OCI-LY7 (cell line): ENCODE data around the gene LPP. TPM values are rescaled to one million over a fixed set of nuclear protein-coding genes. Genes with fewer than 3 reads are reported as not detected.

Source experiments
- BruUV-seq: library from RNA; stranded (reverse); fragments of 400-500 nt; replicated peaks from 2 replicates; lab custom pipeline; 2021; lab: Mats Ljungman, UMichigan
- CTCF ChIA-PET: fragments of 300-600 bp; sonication (Branson Sonifier 250); formaldehyde crosslinking; loops from one replicate; lab custom pipeline; 2022; ENCODE audit warnings: antibody characterized with exemption; ENCODE audit not compliant: unreplicated experiment; lab: Charles Lee
- POLR2A ChIA-PET: fragments of 300-600 bp; sonication (Branson Sonifier 250); formaldehyde crosslinking; loops from one replicate; lab custom pipeline; 2022; ENCODE audit warnings: antibody characterized with exemption; lab: Charles Lee
- DNase-seq: peaks from one replicate; pipeline ENCODE4 v3.0.0-alpha.2; 2015; ENCODE audit warnings: low spot score
- H2AFZ ChIP-seq: fragments of 200-600 bp; sonication (generic), shearing (Covaris generic); 2 replicates; pipeline ENCODE4 v1.6.1; 2014; ENCODE audit warnings: mild to moderate bottlenecking, antibody characterized with exemption, low read length, moderate library complexity
- H3K27ac ChIP-seq: fragments of 200-600 bp; sonication (generic); 2 replicates; pipeline ENCODE4 v1.5.1; 2014; ENCODE audit warnings: mixed run types, low read depth, mild to moderate bottlenecking, moderate library complexity, low read length, inconsistent platforms; ENCODE audit not compliant: poor library complexity, severe bottlenecking
- H3K36me3 ChIP-seq: fragments of 200-600 bp; sonication (generic); 2 replicates; pipeline ENCODE4 v1.6.1; 2014; ENCODE audit warnings: mild to moderate bottlenecking, antibody characterized with exemption, low read length, moderate library complexity, mixed read lengths; ENCODE audit not compliant: insufficient read depth
- H3K4me1 ChIP-seq: fragments of 200-600 bp; sonication (generic); 2 replicates; pipeline ENCODE4 v1.5.1; 2014; ENCODE audit warnings: mild to moderate bottlenecking, low read length; ENCODE audit not compliant: insufficient read depth, poor library complexity, severe bottlenecking
- H3K4me2 ChIP-seq: fragments of 200-600 bp; sonication (generic); 2 replicates; pipeline ENCODE4 v1.6.1; 2014; ENCODE audit warnings: mild to moderate bottlenecking, low read length
- H3K4me3 ChIP-seq: fragments of 200-600 bp; sonication (generic); 2 replicates; pipeline ENCODE4 v1.5.1; 2014; ENCODE audit warnings: mild to moderate bottlenecking, low read depth, low read length; ENCODE audit not compliant: poor library complexity, severe bottlenecking
- H3K79me2 ChIP-seq: fragments of 200-600 bp; sonication (generic); 2 replicates; pipeline ENCODE4 v1.6.1; 2016; ENCODE audit warnings: low read depth, mild to moderate bottlenecking, low read length, moderate library complexity, mixed read lengths; ENCODE audit not compliant: insufficient read depth
- H3K9me2 ChIP-seq: fragments of 200-600 bp; sonication (generic); 2 replicates; pipeline ENCODE4 v1.6.1; 2016; ENCODE audit warnings: mild to moderate bottlenecking, low read length, mixed read lengths; ENCODE audit not compliant: insufficient read depth
- H3K9me3 ChIP-seq: fragments of 200-600 bp; sonication (generic); 2 replicates; pipeline ENCODE4 v1.6.1; 2014; ENCODE audit warnings: mild to moderate bottlenecking, mixed run types, low read length, mixed read lengths
- H4K20me1 ChIP-seq: fragments of 200-600 bp; sonication (generic); 2 replicates; pipeline ENCODE4 v1.6.1; 2014; ENCODE audit warnings: mild to moderate bottlenecking, antibody characterized with exemption, low read length, moderate library complexity, mixed read lengths; ENCODE audit not compliant: insufficient read depth
- EZH2phosphoT487 ChIP-seq: fragments of 200-600 bp; sonication (generic); IDR thresholded peaks from 2 replicates; pipeline ENCODE4 v1.6.1; 2018; ENCODE audit warnings: low read depth, borderline replicate concordance, mild to moderate bottlenecking, mixed run types, antibody characterized with exemption, low read length, moderate library complexity, mixed read lengths
- intact Hi-C: fragments of 100-400 bp; cut with micrococcal nuclease; formaldehyde crosslinking; loops from one replicate; pipeline ENCODE4 v1.10.0; 2022; ENCODE audit not compliant: unreplicated experiment
- total RNA-seq, 2 experiments: library from RNA; depleted of rRNA in 1 of 2; stranded (reverse); fragments of >200 nt in 1 of 2; shearing (Covaris generic) in 1 of 2; gene quantifications; 2 replicates each; pipeline ENCODE4 v1.2.3, GENCODE V29; 2014 to 2022
- TF ChIP-seq, protein P1 (sequence below): fragments of 200-600 bp; sonication (generic); conservative IDR thresholded peaks from 2 replicates; pipeline ENCODE4 v1.5.1; 2014; ENCODE audit warnings: mild to moderate bottlenecking, antibody characterized with exemption, low read length, moderate library complexity, mixed read lengths

LPP gene
- total RNA-seq, 2 experiments from 2014 or later, result 10.9 to 119 TPM

DNA sequence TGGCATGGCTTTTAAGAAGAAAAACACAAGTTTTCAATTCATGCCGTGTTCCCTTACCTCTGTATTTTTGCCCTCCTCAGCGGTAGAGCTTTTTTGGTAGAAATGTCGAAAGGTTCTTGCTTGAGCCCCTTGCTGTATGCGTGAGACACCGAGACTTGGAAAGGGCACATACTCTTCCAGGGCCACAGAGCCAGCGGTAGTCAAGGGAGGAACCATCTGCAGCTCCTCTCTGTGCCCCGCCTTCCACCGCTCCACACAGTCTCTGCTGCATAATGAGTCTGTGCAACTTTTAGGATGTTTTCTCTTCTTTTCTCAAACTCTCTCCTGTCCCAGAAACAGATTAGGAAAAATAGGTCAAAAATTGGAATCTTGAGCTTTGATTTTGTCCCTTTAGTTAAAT lies 77.5 kb downstream of the LPP start:
- Histone ChIP-seq H3K9me2 (no peaks in the 10 kb centered on the region), H3K27ac (no peak overlapping the region), H3K4me3 (no peak overlapping the region), H3K4me1 (peaks cover 56% of the 10 kb centered on the region), H3K4me2 (no peak overlapping the region), H2AFZ (no peak overlapping the region), H4K20me1 (no peaks in the 10 kb centered on the region), H3K79me2 (no peaks in the 10 kb centered on the region), H3K36me3 (no peaks in the 10 kb centered on the region; the same call in 1 of the 2 replicates), H3K9me3 (no peaks in the 10 kb centered on the region)
- TF ChIP-seq EZH2phosphoT487, result no peak
- TF ChIP-seq, protein P1, sequence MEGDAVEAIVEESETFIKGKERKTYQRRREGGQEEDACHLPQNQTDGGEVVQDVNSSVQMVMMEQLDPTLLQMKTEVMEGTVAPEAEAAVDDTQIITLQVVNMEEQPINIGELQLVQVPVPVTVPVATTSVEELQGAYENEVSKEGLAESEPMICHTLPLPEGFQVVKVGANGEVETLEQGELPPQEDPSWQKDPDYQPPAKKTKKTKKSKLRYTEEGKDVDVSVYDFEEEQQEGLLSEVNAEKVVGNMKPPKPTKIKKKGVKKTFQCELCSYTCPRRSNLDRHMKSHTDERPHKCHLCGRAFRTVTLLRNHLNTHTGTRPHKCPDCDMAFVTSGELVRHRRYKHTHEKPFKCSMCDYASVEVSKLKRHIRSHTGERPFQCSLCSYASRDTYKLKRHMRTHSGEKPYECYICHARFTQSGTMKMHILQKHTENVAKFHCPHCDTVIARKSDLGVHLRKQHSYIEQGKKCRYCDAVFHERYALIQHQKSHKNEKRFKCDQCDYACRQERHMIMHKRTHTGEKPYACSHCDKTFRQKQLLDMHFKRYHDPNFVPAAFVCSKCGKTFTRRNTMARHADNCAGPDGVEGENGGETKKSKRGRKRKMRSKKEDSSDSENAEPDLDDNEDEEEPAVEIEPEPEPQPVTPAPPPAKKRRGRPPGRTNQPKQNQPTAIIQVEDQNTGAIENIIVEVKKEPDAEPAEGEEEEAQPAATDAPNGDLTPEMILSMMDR, result no peak
- ChIA-PET POLR2A (interaction anchor here (0.6 to 1.4 kb wide), 5 partner anchors 8 to 258 kb away, joined by 3 to 6 read pairs (median 3); no protein-coding TSS in a partner anchor), CTCF (interaction anchor here (0.8 kb wide), 1 partner anchor 14 kb away, joined by 3 read pairs; no protein-coding TSS in a partner anchor)
- intact Hi-C loops, result no loop called here
- no peak for DNase-seq
- no TSS peak for BruUV-seq

DNA sequence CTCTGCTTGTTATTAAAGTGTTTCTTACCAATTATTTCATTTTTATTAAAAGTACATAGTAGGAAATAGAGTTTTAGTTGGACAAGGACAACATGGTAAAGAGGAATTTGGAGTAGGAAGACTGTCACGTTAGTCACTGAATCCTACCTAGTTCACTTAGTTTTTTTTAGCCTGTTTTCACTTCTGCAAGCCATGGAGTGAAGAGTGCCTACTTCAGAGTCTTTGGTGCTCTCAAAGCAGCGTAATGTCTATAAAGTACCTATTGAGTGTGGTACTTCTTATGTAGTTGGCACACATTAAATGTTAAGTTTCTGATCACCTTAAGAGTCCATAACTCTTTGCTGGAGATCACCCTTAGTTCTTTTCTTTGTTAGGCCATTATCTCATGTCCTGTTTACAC lies 78.7 kb downstream of the LPP start:
- Histone ChIP-seq H3K79me2 (no peaks in the 10 kb centered on the region; the same call in 1 of the 2 replicates), H3K9me3 (no peaks in the 10 kb centered on the region), H3K4me3 (no peak overlapping the region), H2AFZ (no peak overlapping the region), H3K27ac (no peak overlapping the region), H3K4me2 (peak overlapping the region; percentile 4; the same call in 1 of the 2 replicates), H3K36me3 (no peaks in the 10 kb centered on the region; the same call in 1 of the 2 replicates), H3K9me2 (no peaks in the 10 kb centered on the region), H4K20me1 (no peaks in the 10 kb centered on the region), H3K4me1 (peaks cover 68% of the 10 kb centered on the region)
- no peak for TF ChIP-seq EZH2phosphoT487
- TF ChIP-seq, protein P1, result no peak
- POLR2A ChIA-PET, result interaction anchor here (0.7 to 1.4 kb wide), 2 partner anchors 9 to 288 kb away, joined by 3 to 6 read pairs; no protein-coding TSS in a partner anchor
- no peak for DNase-seq
- CTCF ChIA-PET, result no interaction called here
- no TSS peak for BruUV-seq
- intact Hi-C loops, result no loop called here

DNA sequence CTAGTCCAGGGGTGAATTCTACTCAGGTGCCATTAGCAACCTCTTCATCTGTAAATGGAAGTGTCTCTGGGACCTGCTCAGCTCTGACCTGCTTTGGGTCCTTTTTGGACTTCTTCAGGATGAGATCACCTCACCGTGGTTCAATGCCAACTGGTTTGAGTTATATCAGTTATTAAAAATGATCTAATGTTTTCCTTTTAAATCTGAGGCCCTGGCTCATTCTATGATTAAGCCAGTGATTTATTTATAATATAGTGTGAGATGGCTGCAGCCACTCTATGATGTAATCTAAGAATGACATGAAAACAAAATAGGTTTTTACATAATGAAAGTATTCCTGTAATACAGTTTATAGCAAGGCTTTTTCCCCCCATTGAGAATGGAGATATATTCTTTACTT lies 79.4 kb downstream of the LPP start:
- intact Hi-C loops, result no loop called here
- no peak for TF ChIP-seq EZH2phosphoT487
- TF ChIP-seq, protein P1, result no peak
- H3K36me3 ChIP-seq, result no peaks in the 10 kb centered on the region
- H2AFZ ChIP-seq, result no peak overlapping the region
- H3K79me2 ChIP-seq, result no peaks in the 10 kb centered on the region; the same call in 1 of the 2 replicates
- CTCF ChIA-PET, result no interaction called here
- no peaks in the 10 kb centered on the region for H3K9me3 ChIP-seq
- H4K20me1 ChIP-seq, result no peaks in the 10 kb centered on the region
- BruUV-seq, result no TSS peak
- DNase-seq, result no peak
- no peak overlapping the region for H3K4me3 ChIP-seq
- H3K27ac ChIP-seq, result no peak overlapping the region
- peaks cover 75% of the 10 kb centered on the region for H3K4me1 ChIP-seq
- H3K9me2 ChIP-seq, result no peaks in the 10 kb centered on the region
- no peak overlapping the region for H3K4me2 ChIP-seq
- POLR2A ChIA-PET, result no interaction called here
